GM12873 (cell line): ENCODE data around the gene MIDN.

Experiments
- CTCF ChIP-seq: IDR thresholded peaks from 2 replicates; pipeline ENCODE4 v1.5.1; 2012; ENCODE audit warnings: low read depth, mild to moderate bottlenecking, moderate library complexity, low read length, control low read depth; ENCODE audit not compliant: insufficient read depth; ENCODE audit errors: missing control alignments

MIDN gene

GRCh38 chr19:1248139-1248785, at the start of gene MIDN:
Gene MIDN, plus strand, starts transcription at chr19:1248583. Its CDS starts 1,714 bp downstream, at chr19:1250297.
- TF ChIP-seq CTCF, result peak; percentile 51

- no peak for TF ChIP-seq CTCF
Measured at GRCh38 chr19:1199531-1199930, 48.9 kb upstream of the MIDN start.

- TF ChIP-seq CTCF, result no peak
Measured at GRCh38 chr19:1205114-1206099, 43.0 kb upstream of the MIDN start, which contains the start of gene STK11. Gene STK11, plus strand, starts transcription at chr19:1205778. Its CDS starts 1,136 bp downstream, at chr19:1206914.

- TF ChIP-seq CTCF, result no peak
Measured at GRCh38 chr19:1206150-1206863, 42.1 kb upstream of the MIDN start.

GRCh38 chr19:1206864-1207450, 41.4 kb upstream of the MIDN start:
- no peak for TF ChIP-seq CTCF

- no peak for TF ChIP-seq CTCF
Measured at GRCh38 chr19:1210227-1210538, 38.2 kb upstream of the MIDN start.
